Parathyroid adenoma (tissue), 2 donors: Measurements from ENCODE around the gene KATNIP.
"Not testable (repeated sequence)": the region's sequence is repeated elsewhere in the genome, so short reads cannot be mapped to it uniquely, and the experiment has no call there.

ENCODE experiments used
- H2AFZ ChIP-seq: fragments of 300-600 bp; sonication (generic); one replicate; pipeline ENCODE4 v1.7.0; 2017; ENCODE audit warnings: antibody characterized with exemption, mild to moderate bottlenecking
- H3K27ac ChIP-seq: fragments of 300-600 bp; sonication (generic); one replicate; pipeline ENCODE4 v1.7.0; 2017
- H3K27me3 ChIP-seq: fragments of 300-600 bp; sonication (generic); one replicate; pipeline ENCODE4 v1.7.0; 2017; ENCODE audit warnings: low read length; ENCODE audit not compliant: control insufficient read depth, insufficient read depth
- H3K36me3 ChIP-seq: fragments of 300-600 bp; sonication (generic); one replicate; pipeline ENCODE4 v1.7.0; 2017; ENCODE audit warnings: low read length; ENCODE audit not compliant: control insufficient read depth, insufficient read depth
- H3K4me1 ChIP-seq: fragments of 300-600 bp; sonication (generic); one replicate; pipeline ENCODE4 v1.7.0; 2017; ENCODE audit warnings: control low read depth
- H3K4me2 ChIP-seq: fragments of 300-600 bp; sonication (generic); one replicate; pipeline ENCODE4 v1.7.0; 2017; ENCODE audit warnings: low read length
- H3K4me3 ChIP-seq: fragments of 300-600 bp; sonication (generic); one replicate; pipeline ENCODE4 v1.7.0; 2017; ENCODE audit warnings: low read depth, low read length
- H3K79me2 ChIP-seq: fragments of 300-600 bp; sonication (generic); one replicate; pipeline ENCODE4 v1.7.0; 2017; ENCODE audit warnings: control low read depth
- H3K9ac ChIP-seq: fragments of 300-600 bp; sonication (generic); one replicate; pipeline ENCODE4 v1.7.0; 2017; ENCODE audit warnings: mild to moderate bottlenecking
- H3K9me3 ChIP-seq: fragments of 300-600 bp; sonication (generic); one replicate; pipeline ENCODE4 v1.7.0; 2017; ENCODE audit warnings: low read length; ENCODE audit not compliant: control insufficient read depth
- TF ChIP-seq, protein P1 (sequence below): fragments of 300-600 bp; sonication (generic); IDR thresholded peaks from one replicate; pipeline ENCODE4 v1.7.0; 2017; ENCODE audit warnings: antibody characterized with exemption, mild to moderate bottlenecking
- donor health status: primary hyperparathyroidism.

The KATNIP gene

DNA sequence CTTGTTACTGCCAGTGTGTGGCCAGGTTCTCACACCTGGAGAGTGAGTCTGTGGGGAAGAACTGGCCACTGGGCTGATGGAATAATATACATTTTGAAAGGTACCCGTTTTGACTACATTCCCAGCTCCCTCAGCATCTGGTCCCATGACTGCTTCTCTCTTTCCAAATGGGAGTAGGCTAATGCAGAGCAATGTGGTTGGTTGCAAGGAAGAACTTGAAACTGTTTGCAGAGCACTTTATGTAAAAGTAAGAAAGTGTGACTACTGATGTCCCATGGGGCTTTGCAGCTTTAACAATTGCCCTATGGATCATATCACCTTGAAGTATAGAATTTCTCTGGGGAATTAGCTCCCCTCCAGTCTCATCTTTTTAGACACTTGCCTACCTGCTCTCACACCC, 9.0 kb downstream of the KATNIP start:
- Histone ChIP-seq H3K4me2 (no peak overlapping the region), H3K79me2 (peaks cover 23% of the 10 kb centered on the region), H3K9ac (no peak overlapping the region), H3K36me3 (no peaks in the 10 kb centered on the region), H3K4me3 (no peak overlapping the region), H3K9me3 (no peaks in the 10 kb centered on the region), H3K27me3 (no peaks in the 10 kb centered on the region), H3K4me1 (no peaks in the 10 kb centered on the region), H2AFZ (no peak overlapping the region), H3K27ac (no peak overlapping the region)
- TF ChIP-seq, protein P1, sequence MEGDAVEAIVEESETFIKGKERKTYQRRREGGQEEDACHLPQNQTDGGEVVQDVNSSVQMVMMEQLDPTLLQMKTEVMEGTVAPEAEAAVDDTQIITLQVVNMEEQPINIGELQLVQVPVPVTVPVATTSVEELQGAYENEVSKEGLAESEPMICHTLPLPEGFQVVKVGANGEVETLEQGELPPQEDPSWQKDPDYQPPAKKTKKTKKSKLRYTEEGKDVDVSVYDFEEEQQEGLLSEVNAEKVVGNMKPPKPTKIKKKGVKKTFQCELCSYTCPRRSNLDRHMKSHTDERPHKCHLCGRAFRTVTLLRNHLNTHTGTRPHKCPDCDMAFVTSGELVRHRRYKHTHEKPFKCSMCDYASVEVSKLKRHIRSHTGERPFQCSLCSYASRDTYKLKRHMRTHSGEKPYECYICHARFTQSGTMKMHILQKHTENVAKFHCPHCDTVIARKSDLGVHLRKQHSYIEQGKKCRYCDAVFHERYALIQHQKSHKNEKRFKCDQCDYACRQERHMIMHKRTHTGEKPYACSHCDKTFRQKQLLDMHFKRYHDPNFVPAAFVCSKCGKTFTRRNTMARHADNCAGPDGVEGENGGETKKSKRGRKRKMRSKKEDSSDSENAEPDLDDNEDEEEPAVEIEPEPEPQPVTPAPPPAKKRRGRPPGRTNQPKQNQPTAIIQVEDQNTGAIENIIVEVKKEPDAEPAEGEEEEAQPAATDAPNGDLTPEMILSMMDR = no peak

DNA sequence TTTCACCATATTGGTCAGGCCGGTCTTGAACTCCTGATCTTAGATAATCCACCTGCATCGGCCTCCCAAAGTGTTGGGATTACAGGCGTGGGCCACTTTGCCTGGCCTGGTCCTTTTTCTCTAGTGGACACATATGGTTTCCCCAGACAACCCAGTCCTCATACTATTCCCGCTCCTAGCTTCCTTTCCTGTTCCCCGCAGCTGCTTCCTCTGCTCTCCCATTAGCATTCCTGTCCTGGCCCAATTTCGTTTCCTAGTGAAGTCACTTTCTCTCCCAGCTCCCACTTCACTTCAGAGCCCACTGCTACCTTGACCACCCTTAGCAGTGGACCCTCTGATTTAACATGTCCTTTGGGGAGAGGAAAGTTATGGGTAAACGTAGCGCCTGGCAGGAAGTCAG, 11.3 kb downstream of the KATNIP start:
- no peaks in the 10 kb centered on the region for H3K36me3 ChIP-seq

DNA sequence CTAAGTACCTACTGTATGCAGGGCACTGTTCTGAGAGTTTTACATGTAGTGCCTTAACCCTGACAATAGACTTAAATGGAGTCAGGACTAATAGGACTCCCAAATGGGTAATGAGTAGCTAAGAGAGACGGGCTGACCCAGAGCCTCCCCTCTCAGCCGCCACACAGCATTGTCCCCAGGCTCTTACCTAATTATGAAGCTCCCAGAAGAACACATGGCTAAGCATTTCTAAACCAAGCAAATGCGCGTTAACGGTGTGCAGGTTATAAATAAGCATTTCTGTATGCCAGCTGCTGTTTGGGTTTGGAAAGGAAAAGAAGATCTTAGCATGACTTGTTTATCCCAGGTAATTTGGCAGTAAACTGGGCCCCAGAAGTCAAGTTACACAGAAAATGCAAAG, 14.3 kb downstream of the KATNIP start:
- Histone ChIP-seq H3K36me3 (no peaks in the 10 kb centered on the region), H3K79me2 (peaks cover 15% of the 10 kb centered on the region), H3K4me3 (no peak overlapping the region), H3K27me3 (no peaks in the 10 kb centered on the region), H3K4me1 (no peaks in the 10 kb centered on the region), H2AFZ (no peak overlapping the region), H3K27ac (no peak overlapping the region), H3K4me2 (no peak overlapping the region), H3K9ac (no peak overlapping the region), H3K9me3 (no peaks in the 10 kb centered on the region)
- TF ChIP-seq, protein P1 = no peak

More for the DNA sequence above, 11.3 kb downstream of the KATNIP start:
- Histone ChIP-seq H3K27me3 (no peaks in the 10 kb centered on the region), H3K4me1 (no peaks in the 10 kb centered on the region), H3K27ac (no peak overlapping the region), H3K9me3 (no peaks in the 10 kb centered on the region), H3K9ac (no peak overlapping the region), H3K79me2 (peaks cover 23% of the 10 kb centered on the region), H3K4me3 (no peak overlapping the region), H2AFZ (no peak overlapping the region), H3K4me2 (no peak overlapping the region)
- TF ChIP-seq, protein P1 = no peak

- Histone ChIP-seq H2AFZ (no peak overlapping the region), H3K27me3 (no peaks in the 10 kb centered on the region), H3K36me3 (no peaks in the 10 kb centered on the region), H3K4me2 (no peak overlapping the region), H3K9ac (no peak overlapping the region), H3K27ac (no peak overlapping the region), H3K9me3 (no peaks in the 10 kb centered on the region), H3K79me2 (peaks cover 7% of the 10 kb centered on the region), H3K4me1 (no peaks in the 10 kb centered on the region), H3K4me3 (no peak overlapping the region)
- TF ChIP-seq, protein P1 = no peak
Observed at GRCh38 chr16:27566417-27566816, 16.5 kb downstream of the KATNIP start.

DNA sequence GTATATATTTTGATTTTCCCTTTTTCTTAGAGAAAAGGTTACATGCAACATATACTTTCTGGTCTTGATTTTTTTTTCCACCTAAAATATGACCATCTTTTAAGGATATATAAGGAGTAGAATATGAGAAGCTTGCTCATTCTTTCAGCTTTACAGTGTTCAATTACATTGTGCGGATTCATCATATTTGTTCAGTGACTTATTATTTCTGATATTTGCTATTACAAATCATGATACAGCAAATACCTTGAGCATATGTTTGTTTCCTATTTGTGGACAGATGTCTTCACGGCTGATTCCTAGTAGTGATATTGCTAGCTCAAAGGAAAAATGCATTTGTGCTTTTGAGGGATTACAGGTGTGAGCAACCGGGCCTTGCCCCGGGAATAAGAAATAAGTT, 18.1 kb downstream of the KATNIP start:
- Histone ChIP-seq H3K4me2 (no peak overlapping the region), H2AFZ (no peak overlapping the region), H3K9me3 (no peaks in the 10 kb centered on the region), H3K27ac (no peak overlapping the region), H3K9ac (no peak overlapping the region), H3K4me1 (no peaks in the 10 kb centered on the region), H3K27me3 (no peaks in the 10 kb centered on the region), H3K4me3 (no peak overlapping the region), H3K79me2 (peaks cover 5% of the 10 kb centered on the region), H3K36me3 (no peaks in the 10 kb centered on the region)
- TF ChIP-seq, protein P1 = no peak

- H3K9me3 ChIP-seq, H3K36me3 ChIP-seq, H3K79me2 ChIP-seq, H3K4me3 ChIP-seq, H3K4me1 ChIP-seq, H3K27ac ChIP-seq, H3K4me2 ChIP-seq, H2AFZ ChIP-seq, H3K9ac ChIP-seq, H3K27me3 ChIP-seq: not testable (repeated sequence)
Observed at GRCh38 chr16:27570986-27571385, 21.0 kb downstream of the KATNIP start.
